Right atrium auricular region (tissue), 2 donors: ENCODE results near the gene BAG3. TPM values are rescaled to one million over a fixed set of nuclear protein-coding genes. Genes with fewer than 3 reads are reported as not detected.

Experiments
- DNase-seq: peaks from one replicate; pipeline ENCODE4 v3.0.0-alpha.2; 2019; ENCODE audit warnings: low spot score
- H3K27ac ChIP-seq, 2 donors: fragments of 200-600 bp; sonication (generic); 1 replicate in 1 of 2; 2 replicates in 1 of 2; pipeline ENCODE4 v1.5.1; 2016 to 2019
- H3K27me3 ChIP-seq, 2 donors: fragments of 200-600 bp; sonication (generic); one replicate each; pipeline versions ENCODE4 v1.5.1 to v1.6.0; 2017 to 2019
- H3K36me3 ChIP-seq: fragments of 200-600 bp; sonication (generic); one replicate; pipeline ENCODE4 v1.5.1; 2016
- H3K4me1 ChIP-seq, 2 donors: fragments of 200-600 bp; sonication (generic); one replicate each; pipeline versions ENCODE4 v1.5.1 to v1.6.0; 2017 to 2019
- H3K4me3 ChIP-seq, 2 donors: fragments of 200-600 bp; sonication (generic); 1 replicate in 1 of 2; 2 replicates in 1 of 2; pipeline ENCODE4 v1.5.1; 2017 to 2019; ENCODE audit warnings: mild to moderate bottlenecking in 1 of 2, moderate library complexity in 1 of 2
- H3K9me3 ChIP-seq, 2 donors: fragments of 200-600 bp; sonication (generic); one replicate each; pipeline ENCODE4 v1.5.1; 2019
- total RNA-seq, 2 donors: library from RNA; depleted of rRNA; stranded (reverse); fragments of >200 nt; gene quantifications; one replicate each; pipeline ENCODE4 v1.1.0, GENCODE V29; 2016
- TF ChIP-seq, protein P1 (sequence below), 2 donors: fragments of 200-600 bp; sonication (generic); IDR thresholded peaks; one replicate each; pipeline ENCODE4 v1.5.1; 2019; ENCODE audit warnings: antibody characterized with exemption in 2 of 2

Gene BAG3
- total RNA-seq, 2 donors from 2014 or later = 126 to 152 TPM

- Histone ChIP-seq H3K27ac (peak overlapping the region; percentile 82 to 87), H3K4me3 (no peak overlapping the region), H3K9me3 (no peaks in the 10 kb centered on the region), H3K36me3 (peaks cover 24% of the 10 kb centered on the region), H3K4me1 (peaks cover 0 to 90% of the 10 kb centered on the region in 2 donors), H3K27me3 (no peaks in the 10 kb centered on the region)
- DNase-seq = no peak
- TF ChIP-seq, protein P1, sequence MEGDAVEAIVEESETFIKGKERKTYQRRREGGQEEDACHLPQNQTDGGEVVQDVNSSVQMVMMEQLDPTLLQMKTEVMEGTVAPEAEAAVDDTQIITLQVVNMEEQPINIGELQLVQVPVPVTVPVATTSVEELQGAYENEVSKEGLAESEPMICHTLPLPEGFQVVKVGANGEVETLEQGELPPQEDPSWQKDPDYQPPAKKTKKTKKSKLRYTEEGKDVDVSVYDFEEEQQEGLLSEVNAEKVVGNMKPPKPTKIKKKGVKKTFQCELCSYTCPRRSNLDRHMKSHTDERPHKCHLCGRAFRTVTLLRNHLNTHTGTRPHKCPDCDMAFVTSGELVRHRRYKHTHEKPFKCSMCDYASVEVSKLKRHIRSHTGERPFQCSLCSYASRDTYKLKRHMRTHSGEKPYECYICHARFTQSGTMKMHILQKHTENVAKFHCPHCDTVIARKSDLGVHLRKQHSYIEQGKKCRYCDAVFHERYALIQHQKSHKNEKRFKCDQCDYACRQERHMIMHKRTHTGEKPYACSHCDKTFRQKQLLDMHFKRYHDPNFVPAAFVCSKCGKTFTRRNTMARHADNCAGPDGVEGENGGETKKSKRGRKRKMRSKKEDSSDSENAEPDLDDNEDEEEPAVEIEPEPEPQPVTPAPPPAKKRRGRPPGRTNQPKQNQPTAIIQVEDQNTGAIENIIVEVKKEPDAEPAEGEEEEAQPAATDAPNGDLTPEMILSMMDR (IDR thresholded peaks at IDR 0.05) = no peak
These were observed 15.5 kb downstream of the BAG3 start for GRCh38 chr10:119666709-119667004.

DNA sequence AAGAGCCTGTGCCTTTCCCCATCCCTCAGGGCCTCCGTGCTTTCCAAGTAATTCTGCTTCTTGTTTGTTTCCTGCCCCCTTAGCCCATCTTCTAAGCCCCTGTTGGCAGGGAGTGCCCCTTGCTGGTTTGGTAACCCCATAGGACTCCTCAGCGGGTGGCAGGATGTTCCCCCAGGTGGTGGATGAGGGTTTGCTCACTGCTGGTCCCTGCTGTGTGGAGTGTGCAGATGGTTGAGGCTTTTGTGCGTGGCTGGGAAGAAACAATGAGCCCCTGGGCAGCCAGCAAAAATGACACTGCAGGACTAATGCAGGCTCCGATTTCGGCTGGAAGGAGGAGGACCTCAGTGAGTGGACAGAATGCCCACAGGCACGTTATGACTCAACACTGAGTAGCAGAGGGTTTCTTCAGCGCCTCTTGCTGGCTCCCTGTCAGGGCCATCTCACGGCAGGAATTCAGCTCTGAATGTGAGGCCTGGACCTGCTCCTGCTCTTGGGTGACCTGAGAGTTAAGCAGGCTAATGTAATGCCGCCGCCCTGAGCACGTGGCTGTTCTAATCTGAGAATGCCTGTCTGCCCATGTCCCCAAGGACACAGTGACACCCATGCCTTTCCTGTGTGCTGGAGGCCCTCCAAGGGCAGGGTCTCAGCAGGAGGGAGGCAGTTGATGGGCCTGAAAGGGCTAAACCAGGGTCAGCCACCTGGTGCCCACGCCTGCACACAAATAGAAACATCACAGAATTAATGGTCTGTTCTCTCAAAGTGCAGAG is 16.6 kb downstream of the BAG3 start:
- Histone ChIP-seq H3K27me3 (no peaks in the 10 kb centered on the region), H3K27ac (peak overlapping the region; percentile 82 to 87), H3K9me3 (no peaks in the 10 kb centered on the region), H3K4me3 (no peak overlapping the region), H3K4me1 (peaks cover 0 to 86% of the 10 kb centered on the region in 2 donors), H3K36me3 (peaks cover 34% of the 10 kb centered on the region)
- peak; percentile 89 for DNase-seq
- TF ChIP-seq, protein P1 (IDR thresholded peaks at IDR 0.05) = no peak

DNA sequence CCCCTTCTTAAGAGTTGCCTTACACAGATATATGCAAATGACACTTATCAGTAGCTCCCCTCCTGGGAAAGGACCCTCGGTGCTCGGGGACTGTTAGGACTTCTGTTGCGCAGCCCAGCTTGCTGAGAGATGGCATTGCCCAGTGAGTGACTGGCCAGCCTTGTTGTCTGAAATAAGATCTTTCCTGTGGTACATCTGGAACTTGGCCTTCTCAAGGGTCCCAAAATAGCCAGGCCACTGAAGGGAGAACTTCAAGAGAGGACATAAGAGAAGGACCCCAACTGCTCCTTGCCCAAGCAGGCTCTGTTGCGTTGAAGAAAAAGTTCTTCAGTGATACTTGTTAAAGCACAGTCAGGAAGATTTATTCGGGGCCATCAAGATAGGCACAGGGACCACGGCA is 17.3 kb downstream of the BAG3 start:
- TF ChIP-seq, protein P1 (IDR thresholded peaks at IDR 0.05) = no peak
- DNase-seq = no peak
- H3K27me3 ChIP-seq = no peaks in the 10 kb centered on the region
- peaks cover 0 to 86% of the 10 kb centered on the region in 2 donors for H3K4me1 ChIP-seq
- no peak overlapping the region for H3K4me3 ChIP-seq
- H3K9me3 ChIP-seq = no peaks in the 10 kb centered on the region
- peak overlapping the region; percentile 82 to 87 for H3K27ac ChIP-seq
- peaks cover 42% of the 10 kb centered on the region for H3K36me3 ChIP-seq

GRCh38 chr10:119669331-119669730 is 18.2 kb downstream of the BAG3 start:
- Histone ChIP-seq H3K4me1 (peaks cover 0 to 78% of the 10 kb centered on the region in 2 donors), H3K36me3 (peaks cover 50% of the 10 kb centered on the region), H3K9me3 (no peaks in the 10 kb centered on the region), H3K4me3 (no peak overlapping the region), H3K27ac (peak overlapping the region; percentile 82 to 87), H3K27me3 (no peaks in the 10 kb centered on the region)
- TF ChIP-seq, protein P1 (IDR thresholded peaks at IDR 0.05) = no peak
- no peak for DNase-seq

- peaks cover 0 to 72% of the 10 kb centered on the region in 2 donors for H3K4me1 ChIP-seq
These were observed 18.9 kb downstream of the BAG3 start for GRCh38 chr10:119669975-119670640.

More at GRCh38 chr10:119669975-119670640, 18.9 kb downstream of the BAG3 start:
- Histone ChIP-seq H3K4me3 (no peak overlapping the region), H3K36me3 (peaks cover 57% of the 10 kb centered on the region), H3K27me3 (no peaks in the 10 kb centered on the region), H3K9me3 (no peaks in the 10 kb centered on the region), H3K27ac (peak overlapping the region; percentile 82 to 87)
- TF ChIP-seq, protein P1 (IDR thresholded peaks at IDR 0.05) = no peak
- no peak for DNase-seq
